ENCODE data around the gene CSGALNACT2.

CSGALNACT2 gene

DNA sequence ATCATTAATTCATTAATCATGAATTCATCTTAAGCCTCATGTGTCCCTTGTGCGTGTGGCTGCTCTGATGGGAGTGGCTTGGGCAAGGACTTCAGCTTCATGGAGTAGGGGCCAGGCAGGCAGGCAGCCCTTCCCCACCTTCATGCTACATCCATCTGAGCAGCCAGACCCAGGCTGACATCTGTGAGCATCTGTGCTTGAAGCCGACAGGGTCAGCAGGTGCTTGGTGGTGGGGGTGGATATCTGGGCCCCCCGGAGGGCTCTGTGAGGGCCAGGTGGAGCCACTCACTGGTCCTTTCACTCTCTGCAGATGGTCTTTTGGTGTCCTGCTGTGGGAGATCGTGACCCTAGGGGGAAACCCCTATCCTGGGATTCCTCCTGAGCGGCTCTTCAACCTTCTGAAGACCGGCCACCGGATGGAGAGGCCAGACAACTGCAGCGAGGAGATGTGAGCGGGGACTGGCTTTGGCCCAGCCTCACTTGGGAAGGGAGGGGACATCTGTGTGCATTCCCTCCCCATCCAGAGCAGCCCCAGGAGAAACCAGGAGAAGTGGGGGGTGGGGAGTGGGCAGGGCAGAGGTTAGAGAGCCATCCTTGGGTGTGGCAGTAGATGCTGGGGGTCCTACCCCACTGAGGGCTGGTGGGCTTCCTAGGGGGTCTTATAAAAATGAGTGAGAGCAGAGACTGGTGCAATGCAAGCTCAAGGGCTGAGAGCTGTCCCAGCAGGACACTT, 14.7 kb upstream of the CSGALNACT2 start:
- Histone ChIP-seq H3K36me3 (ENCODE audit: control insufficient read depth, insufficient read depth, low read length) (no peaks in the 10 kb centered on the region), H3K4me3 (ENCODE audit: low read depth, low read length) (no peak overlapping the region), H3K27me3 (ENCODE audit: control insufficient read depth, insufficient read depth, low read length) (no peaks in the 10 kb centered on the region), H2AFZ (no peak overlapping the region), H3K9ac (no peak overlapping the region), H3K27ac (no peak overlapping the region), H3K4me2 (ENCODE audit: low read length) (no peak overlapping the region), H3K9me3 (ENCODE audit: control insufficient read depth, low read length) (no peaks in the 10 kb centered on the region), H3K4me1 (no peaks in the 10 kb centered on the region), H3K79me2 (no peaks in the 10 kb centered on the region)
- TF ChIP-seq, protein P1, sequence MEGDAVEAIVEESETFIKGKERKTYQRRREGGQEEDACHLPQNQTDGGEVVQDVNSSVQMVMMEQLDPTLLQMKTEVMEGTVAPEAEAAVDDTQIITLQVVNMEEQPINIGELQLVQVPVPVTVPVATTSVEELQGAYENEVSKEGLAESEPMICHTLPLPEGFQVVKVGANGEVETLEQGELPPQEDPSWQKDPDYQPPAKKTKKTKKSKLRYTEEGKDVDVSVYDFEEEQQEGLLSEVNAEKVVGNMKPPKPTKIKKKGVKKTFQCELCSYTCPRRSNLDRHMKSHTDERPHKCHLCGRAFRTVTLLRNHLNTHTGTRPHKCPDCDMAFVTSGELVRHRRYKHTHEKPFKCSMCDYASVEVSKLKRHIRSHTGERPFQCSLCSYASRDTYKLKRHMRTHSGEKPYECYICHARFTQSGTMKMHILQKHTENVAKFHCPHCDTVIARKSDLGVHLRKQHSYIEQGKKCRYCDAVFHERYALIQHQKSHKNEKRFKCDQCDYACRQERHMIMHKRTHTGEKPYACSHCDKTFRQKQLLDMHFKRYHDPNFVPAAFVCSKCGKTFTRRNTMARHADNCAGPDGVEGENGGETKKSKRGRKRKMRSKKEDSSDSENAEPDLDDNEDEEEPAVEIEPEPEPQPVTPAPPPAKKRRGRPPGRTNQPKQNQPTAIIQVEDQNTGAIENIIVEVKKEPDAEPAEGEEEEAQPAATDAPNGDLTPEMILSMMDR (IDR thresholded peaks at IDR 0.05) = no peak

DNA sequence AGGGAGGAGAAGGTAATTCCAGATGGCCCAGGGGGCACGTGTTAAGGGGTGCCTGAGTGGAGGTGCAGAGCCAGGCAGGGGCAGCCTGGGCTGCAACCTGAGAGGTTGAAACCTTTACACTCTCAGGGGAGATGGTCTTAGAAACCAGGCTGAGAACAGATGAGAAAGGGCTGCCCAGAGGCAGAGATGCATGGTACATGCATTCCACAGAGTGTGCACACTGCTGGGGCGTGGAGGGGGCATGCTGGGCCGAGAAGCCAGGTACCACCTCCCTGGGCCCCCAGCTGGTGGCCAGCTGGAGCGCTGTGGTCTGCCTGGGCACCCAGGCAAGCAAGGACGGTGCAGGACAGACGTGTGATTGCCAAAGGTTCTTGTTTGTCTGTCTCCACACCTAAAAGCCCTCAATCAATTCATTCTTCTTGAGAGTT, 14.1 kb upstream of the CSGALNACT2 start:
- Histone ChIP-seq H3K9me3 (ENCODE audit: control insufficient read depth, low read length) (no peaks in the 10 kb centered on the region), H3K27me3 (ENCODE audit: control insufficient read depth, insufficient read depth, low read length) (no peaks in the 10 kb centered on the region)
- TF ChIP-seq, protein P1 (IDR thresholded peaks at IDR 0.05) = no peak

DNA sequence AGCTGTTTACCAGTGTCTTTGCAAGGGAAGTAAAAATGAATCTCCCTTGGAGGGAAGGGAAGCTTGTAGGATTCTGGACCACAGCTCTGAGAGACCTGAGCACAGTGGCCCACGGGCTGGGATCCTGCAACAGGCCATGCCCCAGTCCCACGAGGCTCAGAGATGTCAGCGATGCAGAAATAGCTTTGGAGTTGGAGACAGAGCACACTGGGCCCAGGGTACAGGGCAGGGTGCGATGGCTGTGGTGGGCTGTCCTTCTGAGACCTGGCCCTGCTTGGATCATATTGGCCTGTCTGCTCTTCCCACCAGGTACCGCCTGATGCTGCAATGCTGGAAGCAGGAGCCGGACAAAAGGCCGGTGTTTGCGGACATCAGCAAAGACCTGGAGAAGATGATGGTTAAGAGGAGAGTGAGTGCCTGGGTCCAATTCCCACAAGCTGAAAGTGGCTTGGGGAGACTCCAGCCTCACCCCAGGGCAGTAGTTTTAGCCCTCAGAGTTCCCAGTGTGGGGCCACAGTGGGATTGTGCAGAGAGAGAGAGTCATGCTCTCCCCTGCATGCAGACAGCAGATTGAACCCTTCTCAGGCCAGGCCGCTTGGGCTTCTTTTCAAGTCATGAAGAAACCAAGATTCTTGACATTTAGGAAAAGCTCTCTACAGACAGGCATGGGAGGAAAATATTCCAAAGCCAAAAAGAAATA, 13.5 kb upstream of the CSGALNACT2 start:
- H3K4me3 ChIP-seq (ENCODE audit: low read depth, low read length) = no peak overlapping the region
- no peaks in the 10 kb centered on the region for H3K4me1 ChIP-seq
- no peak overlapping the region for H3K27ac ChIP-seq
- no peaks in the 10 kb centered on the region for H3K27me3 ChIP-seq (ENCODE audit: control insufficient read depth, insufficient read depth, low read length)
- H3K79me2 ChIP-seq = no peaks in the 10 kb centered on the region
- H3K36me3 ChIP-seq (ENCODE audit: control insufficient read depth, insufficient read depth, low read length) = no peaks in the 10 kb centered on the region
- no peaks in the 10 kb centered on the region for H3K9me3 ChIP-seq (ENCODE audit: control insufficient read depth, low read length)
- H3K4me2 ChIP-seq (ENCODE audit: low read length) = no peak overlapping the region
- no peak overlapping the region for H3K9ac ChIP-seq
- H2AFZ ChIP-seq = no peak overlapping the region
- TF ChIP-seq, protein P1 (IDR thresholded peaks at IDR 0.05) = no peak

More for the DNA sequence above, 14.1 kb upstream of the CSGALNACT2 start:
- no peak overlapping the region for H3K9ac ChIP-seq
- no peaks in the 10 kb centered on the region for H3K36me3 ChIP-seq (ENCODE audit: control insufficient read depth, insufficient read depth, low read length)
- no peak overlapping the region for H2AFZ ChIP-seq
- H3K4me1 ChIP-seq = no peaks in the 10 kb centered on the region
- no peak overlapping the region for H3K27ac ChIP-seq
- no peak overlapping the region for H3K4me2 ChIP-seq (ENCODE audit: low read length)
- no peak overlapping the region for H3K4me3 ChIP-seq (ENCODE audit: low read depth, low read length)
- H3K79me2 ChIP-seq = no peaks in the 10 kb centered on the region

DNA sequence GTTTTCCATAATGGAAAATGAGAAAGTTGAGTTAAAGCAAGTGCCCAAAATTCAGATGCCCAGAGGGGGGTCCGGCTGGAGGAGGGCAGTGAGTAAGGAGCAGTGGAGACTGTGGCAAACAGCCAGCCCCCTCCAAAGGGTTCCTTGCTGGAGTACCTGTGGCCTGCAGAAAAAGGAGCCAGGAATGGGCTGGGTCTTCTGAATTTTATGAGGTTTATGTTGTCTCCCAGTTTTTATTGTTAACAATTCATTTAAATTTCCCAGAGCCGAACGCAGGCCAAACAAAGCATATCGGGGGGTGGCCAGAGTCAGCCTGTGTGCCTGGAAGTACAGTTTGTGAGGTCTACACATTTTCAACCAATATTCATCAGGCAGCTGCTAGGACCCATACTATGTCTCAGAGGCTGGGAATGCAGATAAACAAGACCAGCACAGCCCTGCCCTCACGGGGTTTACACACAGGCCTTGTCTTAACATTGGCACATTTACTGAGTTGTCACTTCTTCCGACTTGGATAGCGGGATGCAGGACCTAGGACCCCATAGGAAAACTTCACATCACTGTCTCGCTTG, 12.9 kb upstream of the CSGALNACT2 start:
- H3K9me3 ChIP-seq (ENCODE audit: control insufficient read depth, low read length) = no peaks in the 10 kb centered on the region
- no peaks in the 10 kb centered on the region for H3K79me2 ChIP-seq
- no peaks in the 10 kb centered on the region for H3K27me3 ChIP-seq (ENCODE audit: control insufficient read depth, insufficient read depth, low read length)
- no peak overlapping the region for H3K4me2 ChIP-seq (ENCODE audit: low read length)
- TF ChIP-seq, protein P1 (IDR thresholded peaks at IDR 0.05) = no peak
- no peak overlapping the region for H3K4me3 ChIP-seq (ENCODE audit: low read depth, low read length)
- no peaks in the 10 kb centered on the region for H3K36me3 ChIP-seq (ENCODE audit: control insufficient read depth, insufficient read depth, low read length)
- H3K4me1 ChIP-seq = no peaks in the 10 kb centered on the region
- no peak overlapping the region for H2AFZ ChIP-seq
- no peak overlapping the region for H3K9ac ChIP-seq
- no peak overlapping the region for H3K27ac ChIP-seq
